GM12875 (cell line): ENCODE results near the gene FRMD3.

Experiments used
- H3K4me3 ChIP-seq: one replicate; pipeline ENCODE4 v1.5.1; 2011; ENCODE audit warnings: low read depth, low read length, control low read depth
- TF ChIP-seq, protein P1 (sequence below): IDR thresholded peaks from 2 replicates; pipeline ENCODE4 v1.5.1; 2011; ENCODE audit warnings: low read depth, mild to moderate bottlenecking, control low read depth, inconsistent platforms, low read length, moderate library complexity, borderline replicate concordance; ENCODE audit not compliant: insufficient read depth

The FRMD3 gene

DNA sequence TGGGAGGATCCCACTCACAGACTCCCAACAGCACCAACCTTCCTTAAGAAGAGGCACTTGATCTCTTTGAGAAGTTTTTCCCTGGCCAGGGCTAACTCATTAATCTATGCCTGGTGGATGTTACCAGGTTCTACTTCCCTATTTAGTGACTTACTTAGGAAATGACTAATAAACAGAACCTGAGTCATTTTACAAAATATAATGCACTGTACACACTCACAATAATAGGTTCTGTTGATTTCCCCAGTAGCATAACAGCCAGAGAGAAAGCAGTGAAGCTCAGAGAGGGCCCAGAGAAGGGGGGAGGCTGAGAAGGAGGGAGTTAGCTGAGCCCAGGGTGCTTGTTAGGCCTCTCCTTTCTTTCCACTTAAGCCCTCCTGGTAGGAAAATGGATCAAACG, 27.1 kb downstream of the FRMD3 start:
- no peak overlapping the region for H3K4me3 ChIP-seq
- TF ChIP-seq, protein P1, sequence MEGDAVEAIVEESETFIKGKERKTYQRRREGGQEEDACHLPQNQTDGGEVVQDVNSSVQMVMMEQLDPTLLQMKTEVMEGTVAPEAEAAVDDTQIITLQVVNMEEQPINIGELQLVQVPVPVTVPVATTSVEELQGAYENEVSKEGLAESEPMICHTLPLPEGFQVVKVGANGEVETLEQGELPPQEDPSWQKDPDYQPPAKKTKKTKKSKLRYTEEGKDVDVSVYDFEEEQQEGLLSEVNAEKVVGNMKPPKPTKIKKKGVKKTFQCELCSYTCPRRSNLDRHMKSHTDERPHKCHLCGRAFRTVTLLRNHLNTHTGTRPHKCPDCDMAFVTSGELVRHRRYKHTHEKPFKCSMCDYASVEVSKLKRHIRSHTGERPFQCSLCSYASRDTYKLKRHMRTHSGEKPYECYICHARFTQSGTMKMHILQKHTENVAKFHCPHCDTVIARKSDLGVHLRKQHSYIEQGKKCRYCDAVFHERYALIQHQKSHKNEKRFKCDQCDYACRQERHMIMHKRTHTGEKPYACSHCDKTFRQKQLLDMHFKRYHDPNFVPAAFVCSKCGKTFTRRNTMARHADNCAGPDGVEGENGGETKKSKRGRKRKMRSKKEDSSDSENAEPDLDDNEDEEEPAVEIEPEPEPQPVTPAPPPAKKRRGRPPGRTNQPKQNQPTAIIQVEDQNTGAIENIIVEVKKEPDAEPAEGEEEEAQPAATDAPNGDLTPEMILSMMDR, result no peak

DNA sequence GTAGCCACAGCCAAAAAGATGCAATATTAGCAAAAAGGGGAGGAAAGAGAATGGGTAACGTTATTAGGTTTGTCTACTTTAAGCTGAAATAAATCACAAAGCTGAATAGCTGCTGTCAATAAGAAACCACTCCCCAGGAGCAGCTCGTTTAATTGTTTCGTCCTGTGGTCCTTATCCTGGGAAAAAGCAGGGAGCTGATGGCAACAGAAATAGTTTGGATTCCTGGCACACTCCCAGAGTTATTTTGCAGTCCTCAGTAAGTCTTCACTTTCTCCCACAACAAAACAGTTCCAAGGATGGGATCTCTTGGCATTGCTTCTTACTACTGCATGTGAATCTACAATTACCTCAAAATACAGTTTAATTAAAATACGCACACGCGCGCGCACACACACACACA, 28.8 kb downstream of the FRMD3 start:
- H3K4me3 ChIP-seq, result no peak overlapping the region

DNA sequence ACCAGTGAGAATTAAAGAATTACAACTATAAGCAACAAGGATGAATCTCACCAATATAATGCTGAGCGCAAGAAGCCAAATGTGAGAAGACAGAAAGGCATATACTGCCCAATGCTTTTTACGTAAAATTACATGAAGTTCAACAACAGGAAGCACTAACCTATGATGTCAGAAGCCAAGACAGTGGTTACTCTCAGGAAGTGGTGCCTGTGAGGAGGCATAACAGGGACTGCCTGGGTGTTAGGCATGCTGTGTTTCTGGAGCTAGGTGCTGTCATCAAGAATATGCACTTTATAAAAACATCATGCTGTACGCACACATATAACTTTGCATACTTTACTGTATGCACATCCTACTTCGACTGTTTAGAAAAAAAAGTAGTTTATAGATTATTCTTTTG, 30.1 kb downstream of the FRMD3 start:
- H3K4me3 ChIP-seq, result no peak overlapping the region
- TF ChIP-seq, protein P1, result no peak

More for the DNA sequence above, 28.8 kb downstream of the FRMD3 start:
- TF ChIP-seq, protein P1, result no peak

DNA sequence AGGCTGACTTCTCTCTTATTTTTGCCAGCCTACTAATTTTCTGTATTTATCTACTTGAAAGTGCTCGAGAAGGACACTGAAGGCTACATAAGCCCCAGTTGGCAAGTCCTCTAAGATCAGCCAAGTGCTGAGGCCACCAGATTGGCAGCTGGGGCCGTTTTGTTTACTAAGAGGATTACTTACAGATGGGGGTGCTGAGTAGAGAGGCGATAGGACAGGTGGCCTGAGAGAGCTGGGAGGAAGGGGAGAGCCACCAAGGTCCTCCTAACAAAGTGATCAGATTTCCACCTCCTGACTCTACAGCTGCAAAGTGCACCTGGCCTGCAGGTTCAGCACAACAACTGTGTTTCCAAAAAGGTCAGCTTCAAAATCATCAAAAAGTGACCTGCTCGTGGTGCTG, 32.9 kb downstream of the FRMD3 start:
- TF ChIP-seq, protein P1, result no peak
- no peak overlapping the region for H3K4me3 ChIP-seq

DNA sequence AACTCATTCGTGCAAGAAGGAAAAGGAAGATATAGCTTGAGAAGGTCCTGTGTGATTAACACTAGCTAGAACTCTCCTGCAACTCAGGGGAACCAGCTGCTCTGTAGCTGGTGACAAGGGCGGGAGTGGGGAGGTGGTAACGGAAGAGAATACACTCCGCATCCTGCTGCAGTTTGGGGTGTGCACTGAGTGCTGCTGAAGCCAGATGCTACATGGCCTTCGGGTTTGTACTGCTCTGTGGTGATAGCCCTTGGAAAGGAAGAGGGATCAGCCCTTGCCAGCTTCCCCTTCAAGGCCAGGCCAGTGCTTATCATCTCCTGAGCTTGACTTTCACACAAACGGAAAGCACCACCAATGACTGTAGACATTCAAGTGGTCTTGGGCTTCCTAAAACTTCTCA, 34.3 kb downstream of the FRMD3 start:
- TF ChIP-seq, protein P1, result no peak
- no peak overlapping the region for H3K4me3 ChIP-seq

DNA sequence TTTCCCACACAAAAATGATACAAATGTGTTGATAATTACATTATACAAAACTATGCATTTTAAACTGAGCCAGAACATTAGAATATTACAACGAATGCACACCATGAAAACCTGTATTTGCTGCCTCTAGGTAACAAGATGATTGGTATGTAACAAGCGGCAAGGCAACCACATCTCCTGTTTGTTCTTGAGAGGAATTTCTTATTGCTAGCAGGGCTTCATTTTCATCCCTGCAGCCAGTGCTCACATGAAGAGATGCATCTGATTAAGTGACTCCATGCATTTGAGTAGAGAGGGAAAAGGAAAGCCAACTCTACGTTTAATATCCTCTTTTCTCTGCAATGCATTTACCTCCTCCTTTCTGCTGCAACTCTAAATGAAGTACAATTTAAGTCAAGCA, 36.6 kb downstream of the FRMD3 start:
- H3K4me3 ChIP-seq, result no peak overlapping the region
- TF ChIP-seq, protein P1, result no peak

DNA sequence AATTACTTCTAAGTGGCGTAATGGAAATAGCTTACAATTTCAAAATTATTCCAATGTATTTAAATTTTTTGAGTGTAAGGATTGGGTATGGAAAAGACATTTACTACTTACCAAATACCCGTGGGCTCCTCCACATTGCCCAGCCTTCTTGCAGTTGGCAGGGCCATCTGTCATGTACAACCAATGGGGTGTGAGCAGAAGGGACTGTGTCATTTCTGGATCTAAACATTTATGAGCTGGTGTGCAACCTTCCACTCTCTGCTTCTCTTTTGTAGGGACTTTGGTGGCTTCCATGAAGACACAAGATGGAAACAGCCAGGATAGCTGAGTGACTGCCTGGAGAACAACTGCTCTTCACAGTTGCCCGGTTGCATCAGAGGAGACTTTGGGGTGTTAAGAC, 40.8 kb downstream of the FRMD3 start:
- no peak overlapping the region for H3K4me3 ChIP-seq
- TF ChIP-seq, protein P1, result no peak
